NCI-H1694 treated with DMSO at 0.1 percent for 48 hours (cell line): ENCODE measurements around the gene LCNL1.
"Not testable (repeated sequence)": the region's sequence is repeated elsewhere in the genome, so short reads cannot be mapped to it uniquely, and the experiment has no call there.

ENCODE experiments used
- DNase-seq: peaks from one replicate; lab custom pipeline; 2025; lab: John Stamatoyannopoulos, UW

LCNL1 gene

DNA sequence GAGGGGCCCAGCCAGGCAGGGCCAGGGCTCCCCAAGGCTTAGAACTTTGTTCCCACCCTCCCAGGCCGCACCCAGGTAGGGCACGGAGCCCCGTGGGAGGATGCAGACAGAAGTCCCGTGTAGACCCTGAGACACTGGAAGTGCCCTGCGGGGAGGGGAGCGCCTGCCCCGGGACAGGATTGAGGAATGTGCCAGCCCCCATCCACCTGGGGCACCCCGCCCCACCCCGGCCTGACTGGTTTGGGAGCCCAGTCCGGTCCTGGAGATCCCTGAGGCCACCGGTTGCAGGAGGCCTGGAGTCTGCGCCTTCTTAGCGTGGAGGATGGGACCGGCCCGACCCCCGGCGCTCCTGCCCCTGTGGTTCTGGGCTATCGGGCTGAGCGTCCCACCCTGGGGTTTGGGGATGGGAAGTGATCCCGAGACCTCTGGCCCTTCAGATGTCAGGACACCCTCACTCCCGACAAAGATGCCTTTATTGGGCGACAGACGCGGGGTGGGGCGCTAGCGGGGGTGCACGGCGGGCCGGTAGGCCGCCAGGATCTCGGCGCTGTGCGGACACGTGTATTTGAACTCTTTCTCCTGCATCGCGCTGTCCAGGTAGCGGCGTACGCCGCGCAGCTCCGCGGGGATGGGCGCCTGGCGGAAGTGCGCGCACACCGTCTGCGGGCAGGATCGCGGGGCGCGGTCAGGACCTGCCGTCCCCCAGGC lies 11.5 kb downstream of the LCNL1 start:
- no peak for DNase-seq

- DNase-seq = no peak
These were observed 12.1 kb downstream of the LCNL1 start for GRCh38 chr9:136994888-136995230.

GRCh38 chr9:136995362-136995761 lies 12.6 kb downstream of the LCNL1 start:
- no peak for DNase-seq

DNA sequence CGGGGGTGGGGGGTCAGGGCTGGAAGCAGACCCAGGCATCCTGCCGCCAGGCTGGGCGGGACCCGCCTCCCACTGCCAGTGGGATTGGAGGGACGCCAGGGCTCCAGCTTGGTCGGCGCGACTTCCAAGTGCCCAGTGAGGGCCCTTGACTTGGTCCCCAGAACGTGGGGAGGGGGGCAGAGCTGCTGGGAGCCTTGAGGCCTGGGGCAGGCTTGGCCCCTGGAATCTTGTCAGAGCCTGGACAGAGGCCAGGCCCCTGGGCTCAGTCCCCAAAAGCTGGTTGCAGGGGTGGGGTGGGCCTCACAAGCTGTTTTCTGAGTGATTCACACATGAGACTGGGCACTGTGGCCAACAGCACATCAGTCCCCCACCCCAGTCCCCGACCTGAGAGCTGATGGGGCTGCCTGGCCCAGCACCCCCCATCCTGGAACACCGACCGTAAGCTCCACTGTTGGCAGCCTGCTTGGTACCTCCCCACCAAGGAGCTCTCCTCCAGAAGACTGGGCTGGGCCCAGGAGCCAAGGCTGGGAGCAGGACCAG lies 13.0 kb downstream of the LCNL1 start:
- DNase-seq = no peak

GRCh38 chr9:136996361-136997292 lies 13.8 kb downstream of the LCNL1 start, which contains the start of gene CLIC3:
Gene CLIC3, minus strand, starts transcription at chr9:136996568. Its CDS starts 25 bp downstream, at chr9:136996543.
- no peak for DNase-seq

GRCh38 chr9:136997371-136997770 lies 14.6 kb downstream of the LCNL1 start:
- no peak for DNase-seq

GRCh38 chr9:136997830-136998234 lies 15.0 kb downstream of the LCNL1 start:
- DNase-seq = no peak

DNA sequence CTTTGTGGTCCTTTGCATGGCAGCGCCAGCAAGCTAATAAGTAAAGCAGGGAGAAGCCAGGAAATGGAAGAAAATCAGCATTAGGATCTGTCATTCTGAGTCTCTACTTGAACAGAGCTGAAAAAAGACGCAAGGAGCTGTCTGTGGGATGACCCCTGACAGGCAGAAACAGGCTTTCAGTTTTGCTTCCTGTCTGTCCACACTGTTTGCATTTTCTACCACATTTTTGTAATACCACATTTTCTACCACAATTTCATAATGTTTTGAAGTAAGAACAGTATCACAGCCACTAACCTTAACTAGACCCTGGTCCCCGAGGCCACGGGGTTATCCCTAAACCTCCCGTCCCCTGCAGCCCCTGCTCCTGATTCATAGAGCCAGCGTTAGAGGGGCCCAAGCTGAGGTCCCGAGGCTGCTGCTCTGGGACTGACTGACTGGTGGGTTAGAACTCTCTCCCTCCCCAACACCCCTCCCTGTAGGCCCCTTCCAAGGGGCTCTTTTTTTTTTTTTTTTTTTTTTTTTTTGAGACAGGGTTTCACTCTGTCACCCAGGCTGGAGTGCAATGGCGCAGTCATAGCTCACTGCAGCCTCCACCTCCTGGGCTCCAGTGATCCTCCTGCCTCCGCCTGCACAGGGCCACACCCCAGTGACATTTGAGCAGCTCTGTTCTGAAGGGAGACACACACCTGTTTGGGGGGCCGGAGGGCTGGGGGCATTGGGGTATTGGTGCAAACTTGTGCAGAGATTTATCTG lies 17.6 kb downstream of the LCNL1 start:
- no peak for DNase-seq

GRCh38 chr9:137001857-137002645 lies 19.3 kb downstream of the LCNL1 start:
- no peak for DNase-seq

GRCh38 chr9:137002646-137003041 lies 19.9 kb downstream of the LCNL1 start:
- DNase-seq = no peak

DNA sequence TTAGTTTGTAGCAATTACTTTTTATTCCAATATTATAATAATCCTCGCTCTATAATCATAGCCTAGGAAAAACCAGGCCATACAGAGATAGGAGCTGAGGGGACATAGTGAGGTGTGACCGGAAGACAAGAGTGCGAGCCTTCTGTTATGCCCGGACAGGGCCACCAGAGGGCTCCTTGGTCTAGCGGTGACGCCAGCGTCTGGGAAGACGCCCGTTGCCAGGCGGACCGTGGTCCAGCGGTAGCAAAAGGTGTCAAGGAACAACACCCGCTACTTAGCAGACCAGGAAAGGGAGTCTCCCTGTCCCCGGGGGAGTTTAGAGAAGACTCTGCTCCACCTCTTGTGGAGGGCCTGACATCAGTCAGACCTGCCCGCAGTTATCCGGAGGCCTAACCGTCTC lies 21.5 kb downstream of the LCNL1 start:
- not testable (repeated sequence) for DNase-seq

DNA sequence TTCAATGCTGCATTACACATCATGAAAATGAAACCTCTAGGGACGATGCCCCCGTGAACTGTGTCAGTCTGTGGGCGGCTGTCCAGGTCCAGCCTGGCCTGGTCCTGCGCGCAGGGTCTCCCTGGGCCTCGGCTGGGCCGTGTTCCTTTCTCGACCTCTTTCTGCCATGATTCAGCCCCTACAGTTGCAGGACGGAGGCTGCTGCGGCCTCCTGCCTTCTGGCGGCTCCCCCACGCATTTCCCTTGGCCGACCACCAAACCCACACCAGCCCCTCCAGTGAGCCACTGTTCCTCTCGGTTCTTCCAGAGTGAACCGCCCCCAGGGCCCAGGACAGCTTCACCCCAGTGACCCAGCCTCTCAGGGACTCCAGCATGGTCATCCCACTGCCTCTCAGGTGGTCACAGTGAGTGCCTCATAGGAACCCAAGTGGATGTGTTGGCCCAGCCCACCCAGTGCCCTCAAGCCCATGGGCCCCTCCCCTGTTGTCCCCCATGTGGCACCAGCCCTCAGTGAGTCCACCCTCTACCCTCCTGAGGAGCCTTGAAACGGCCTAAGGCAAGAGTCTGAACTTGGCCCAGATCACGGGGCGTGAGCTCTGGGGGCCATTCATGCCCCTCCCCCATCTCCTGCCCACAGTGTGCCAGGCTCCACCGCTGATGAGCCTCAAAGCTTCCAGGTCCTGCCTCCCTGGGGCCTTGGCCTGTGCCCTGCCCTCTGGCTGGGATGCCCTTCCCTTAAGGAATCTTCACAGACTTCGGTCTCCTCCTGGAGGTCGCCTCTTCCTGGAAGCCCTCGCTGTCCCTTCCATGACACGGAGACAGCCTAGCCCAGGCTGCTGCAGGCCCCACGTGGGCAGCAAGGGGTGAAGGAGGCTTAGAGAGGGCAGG lies 23.6 kb downstream of the LCNL1 start:
- DNase-seq = no peak

DNA sequence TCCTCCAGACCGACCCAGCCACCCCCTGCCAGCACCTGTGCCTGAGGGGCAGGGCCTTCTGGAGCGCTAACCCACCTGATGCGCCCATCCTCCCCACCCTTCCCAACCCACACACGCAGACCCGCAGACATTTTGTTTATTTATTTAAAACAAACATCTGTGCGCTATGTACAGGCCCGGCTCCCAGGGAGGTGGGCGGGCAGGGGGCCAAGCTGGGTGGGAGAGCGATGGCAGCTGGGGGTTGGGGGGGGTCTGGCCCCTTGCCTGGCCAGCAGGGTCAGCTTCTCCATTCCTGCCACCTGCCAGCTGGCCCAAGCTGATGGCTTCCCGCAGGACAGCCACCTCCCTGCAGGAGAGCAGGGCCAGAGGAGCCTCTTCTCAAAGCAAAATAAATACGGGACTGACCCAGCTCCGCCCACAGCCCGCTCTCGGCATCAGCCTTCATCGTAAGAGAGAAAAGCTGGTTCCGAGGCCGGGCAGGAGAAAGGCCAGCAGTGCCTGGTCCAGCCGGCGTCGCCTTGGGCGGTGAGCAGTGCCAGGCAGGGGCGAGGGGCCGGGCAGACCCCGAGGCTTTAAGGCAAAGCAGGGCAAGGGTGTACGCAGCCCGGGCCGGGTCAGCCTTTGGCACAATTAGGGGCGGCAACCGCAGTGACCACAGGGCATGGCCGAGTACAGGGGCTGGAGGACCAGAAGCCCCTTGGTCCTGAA lies 24.5 kb downstream of the LCNL1 start:
- DNase-seq = no peak

DNA sequence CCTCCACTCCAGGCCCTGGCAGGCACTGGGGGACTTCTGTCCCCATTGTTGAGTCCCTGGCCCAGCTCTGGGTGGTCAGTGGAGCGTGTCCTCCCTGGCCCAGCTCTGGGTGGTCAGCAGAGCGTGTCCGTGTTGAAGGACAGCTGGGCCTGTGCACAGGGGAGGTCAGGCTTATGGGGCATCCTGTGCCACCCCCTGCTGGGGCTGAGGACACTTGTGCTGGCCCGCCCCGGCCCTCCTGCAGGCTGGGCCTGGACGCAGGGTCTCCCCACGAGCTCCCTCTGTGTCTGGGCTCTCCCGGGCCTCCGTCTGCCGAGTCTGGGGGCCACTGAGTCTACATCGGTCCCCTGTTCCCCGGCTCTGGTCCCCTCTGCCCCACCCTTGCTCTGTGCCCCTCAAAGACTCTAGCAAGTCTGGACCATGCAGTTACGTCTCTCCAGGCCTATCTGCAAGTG lies 25.1 kb downstream of the LCNL1 start:
- DNase-seq = no peak

- DNase-seq = no peak
These were observed 25.5 kb downstream of the LCNL1 start for GRCh38 chr9:137008312-137008711.

DNA sequence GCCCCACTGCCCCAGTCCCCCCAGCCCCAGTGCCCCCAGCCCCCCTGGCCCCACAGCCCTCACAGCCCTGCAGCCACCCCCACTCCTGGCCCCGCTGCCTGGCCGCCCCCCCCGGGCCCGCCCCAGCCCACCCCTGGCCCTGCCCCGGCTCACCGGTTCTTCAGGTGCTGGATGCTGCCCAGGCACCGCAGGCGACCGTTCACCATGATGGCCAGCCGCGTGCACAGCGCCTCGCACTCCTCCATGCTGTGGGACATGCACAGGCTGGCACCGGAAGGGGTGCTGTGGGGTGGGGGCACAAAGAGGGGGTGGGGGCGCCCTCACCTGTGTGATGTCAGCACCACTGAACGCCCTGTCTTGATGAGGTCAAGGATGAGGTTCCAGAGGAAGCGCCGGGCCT lies 26.4 kb downstream of the LCNL1 start:
- no peak for DNase-seq

DNA sequence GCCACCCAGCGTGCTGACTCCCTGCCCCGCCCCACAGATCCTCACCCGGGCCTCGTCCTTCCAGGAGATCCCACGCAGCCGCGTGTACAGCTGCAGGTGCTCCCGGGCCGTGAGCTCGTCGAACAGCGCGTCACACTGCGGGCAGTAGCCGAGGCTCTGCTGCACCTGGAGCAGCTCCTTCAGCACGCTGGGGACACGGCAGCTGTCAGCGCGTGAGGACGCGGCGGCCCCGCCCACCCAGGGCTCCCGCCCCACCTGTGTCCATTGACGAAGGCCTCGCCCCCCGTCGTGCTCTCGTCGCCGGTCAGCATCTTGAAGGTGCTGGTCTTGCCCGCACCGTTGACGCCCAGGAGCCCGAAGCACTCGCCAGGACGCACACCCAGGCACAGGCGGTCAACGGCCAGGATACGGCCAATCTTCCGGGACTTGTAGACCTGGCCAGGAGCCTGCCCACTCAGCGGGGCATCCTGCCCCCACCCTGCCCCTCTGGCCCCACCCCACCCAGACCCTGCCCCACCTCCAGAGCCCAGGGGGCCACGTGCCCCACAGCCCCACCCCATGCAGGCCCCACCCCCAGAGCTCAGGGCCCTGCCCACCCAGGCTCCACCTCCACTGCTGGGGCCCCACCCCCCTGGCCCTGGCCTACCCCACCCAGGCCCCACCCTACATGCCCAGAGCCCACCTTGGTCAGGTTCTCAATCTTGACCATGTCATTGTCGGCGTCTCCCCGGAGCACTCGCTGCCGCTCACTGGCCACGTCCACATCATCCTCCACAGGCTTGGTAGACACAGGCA lies 27.3 kb downstream of the LCNL1 start:
- no peak for DNase-seq

GRCh38 chr9:137011156-137011555 lies 28.4 kb downstream of the LCNL1 start:
- DNase-seq = no peak
